Astrocyte of the cerebellum (primary cell): Measurements from ENCODE around the gene MXRA5.
"Not testable (repeated sequence)": the region's sequence is repeated elsewhere in the genome, so short reads cannot be mapped to it uniquely, and the experiment has no call there.

Source experiments
- DNase-seq: peaks from one replicate; pipeline ENCODE4 v3.0.0-alpha.2; 2011; ENCODE audit warnings: low read depth
- H3K4me3 ChIP-seq: 2 replicates; pipeline ENCODE4 v1.5.1; 2011; ENCODE audit warnings: mild to moderate bottlenecking, low read depth, low read length, moderate library complexity
- CTCF ChIP-seq: IDR thresholded peaks from 2 replicates; pipeline ENCODE4 v1.5.1; 2012; ENCODE audit warnings: low read length, low read depth, moderate library complexity, mild to moderate bottlenecking; ENCODE audit errors: missing control alignments
- in situ Hi-C: cut with HindIII; loops from 2 replicates; pipeline ENCODE4 v1.10.0; 2017; ENCODE audit warnings: low sequenced_read_pairs

MXRA5 gene

GRCh38 chrX:3299636-3300035 lies 46.8 kb downstream of the MXRA5 start:
- TF ChIP-seq CTCF, result no peak
- DNase-seq, result no peak
- in situ Hi-C loops, result no loop called here
- H3K4me3 ChIP-seq, result no peak overlapping the region

GRCh38 chrX:3295731-3296130 lies 50.7 kb downstream of the MXRA5 start:
- no peak overlapping the region for H3K4me3 ChIP-seq
- no peak for DNase-seq
- TF ChIP-seq CTCF, result no peak
- in situ Hi-C loops, result no loop called here

- H3K4me3 ChIP-seq, result no peak overlapping the region
- no peak for TF ChIP-seq CTCF
- in situ Hi-C loops, result no loop called here
- no peak for DNase-seq
Observed at GRCh38 chrX:3293251-3293650, 53.2 kb downstream of the MXRA5 start.

GRCh38 chrX:3290561-3290960 lies 55.9 kb downstream of the MXRA5 start:
- peak; percentile 11 for DNase-seq
- TF ChIP-seq CTCF, result no peak
- in situ Hi-C loops, result no loop called here

GRCh38 chrX:3286196-3286945 lies 60.1 kb downstream of the MXRA5 start:
- in situ Hi-C loops, result no loop called here
- peak; percentile 82 for DNase-seq
- TF ChIP-seq CTCF, result no peak
- H3K4me3 ChIP-seq, result no peak overlapping the region

More at GRCh38 chrX:3290561-3290960, 55.9 kb downstream of the MXRA5 start:
- H3K4me3 ChIP-seq, result no peak overlapping the region

DNA sequence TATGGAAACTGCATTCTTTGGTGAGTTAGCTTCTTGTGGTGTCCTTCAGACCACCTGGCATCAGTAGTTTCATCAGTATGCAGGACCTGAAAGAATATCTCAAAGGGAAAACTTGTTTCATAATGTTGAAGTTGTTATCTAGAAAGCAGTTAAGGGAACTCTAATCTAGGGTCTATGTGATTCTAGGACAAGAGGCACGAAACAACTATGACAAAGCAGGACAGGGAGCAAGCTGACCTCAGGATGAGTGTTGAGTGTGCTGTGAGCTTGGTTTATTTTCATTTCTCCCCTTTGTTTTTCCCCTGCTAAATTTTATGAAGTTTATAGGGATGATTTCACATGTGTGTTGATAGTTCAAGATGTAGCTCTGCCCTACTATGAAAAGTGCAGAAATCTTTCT lies 65.7 kb downstream of the MXRA5 start:
- in situ Hi-C loops, result no loop called here

GRCh38 chrX:3273668-3274067 lies 72.8 kb downstream of the MXRA5 start:
- in situ Hi-C loops, H3K4me3 ChIP-seq, DNase-seq: not testable (repeated sequence)

More for the DNA sequence above, 65.7 kb downstream of the MXRA5 start:
- no peak for DNase-seq
- H3K4me3 ChIP-seq, result no peak overlapping the region
- no peak for TF ChIP-seq CTCF
